OCI-M1 (cell line): ENCODE results near the gene STK25.
"Not testable (repeated sequence)": the region's sequence is repeated elsewhere in the genome, so short reads cannot be mapped to it uniquely, and the experiment has no call there.

ENCODE experiments used
- DNase-seq: peaks from one replicate; lab custom pipeline; 2025; lab: John Stamatoyannopoulos, UW

The STK25 gene

GRCh38 chr2:241463276-241464135 lies 44.9 kb downstream of the STK25 start:
- DNase-seq = no peak

GRCh38 chr2:241461693-241462677 lies 46.4 kb downstream of the STK25 start:
- DNase-seq = no peak

- DNase-seq = no peak
Observed at GRCh38 chr2:241460631-241461030, 47.8 kb downstream of the STK25 start.

GRCh38 chr2:241459520-241459919 lies 48.9 kb downstream of the STK25 start:
- no peak for DNase-seq

GRCh38 chr2:241458687-241459086 lies 49.7 kb downstream of the STK25 start:
- DNase-seq = no peak

- no peak for DNase-seq
Observed at GRCh38 chr2:241456546-241456945, 51.8 kb downstream of the STK25 start.

- peak; percentile 35 for DNase-seq
Observed at GRCh38 chr2:241454837-241455485, 53.4 kb downstream of the STK25 start.

GRCh38 chr2:241453919-241454318 lies 54.5 kb downstream of the STK25 start:
- not testable (repeated sequence) for DNase-seq

- no peak for DNase-seq
Observed at GRCh38 chr2:241451840-241452506, 56.4 kb downstream of the STK25 start.

- not testable (repeated sequence) for DNase-seq
Observed at GRCh38 chr2:241450092-241450491, 58.3 kb downstream of the STK25 start.

GRCh38 chr2:241445426-241445825 lies 63.0 kb downstream of the STK25 start:
- peak; percentile 23 for DNase-seq

GRCh38 chr2:241443486-241444223 lies 64.7 kb downstream of the STK25 start:
- peak; percentile 94 for DNase-seq
